ENCODE measurements around the gene C3orf70.

Gene C3orf70

DNA sequence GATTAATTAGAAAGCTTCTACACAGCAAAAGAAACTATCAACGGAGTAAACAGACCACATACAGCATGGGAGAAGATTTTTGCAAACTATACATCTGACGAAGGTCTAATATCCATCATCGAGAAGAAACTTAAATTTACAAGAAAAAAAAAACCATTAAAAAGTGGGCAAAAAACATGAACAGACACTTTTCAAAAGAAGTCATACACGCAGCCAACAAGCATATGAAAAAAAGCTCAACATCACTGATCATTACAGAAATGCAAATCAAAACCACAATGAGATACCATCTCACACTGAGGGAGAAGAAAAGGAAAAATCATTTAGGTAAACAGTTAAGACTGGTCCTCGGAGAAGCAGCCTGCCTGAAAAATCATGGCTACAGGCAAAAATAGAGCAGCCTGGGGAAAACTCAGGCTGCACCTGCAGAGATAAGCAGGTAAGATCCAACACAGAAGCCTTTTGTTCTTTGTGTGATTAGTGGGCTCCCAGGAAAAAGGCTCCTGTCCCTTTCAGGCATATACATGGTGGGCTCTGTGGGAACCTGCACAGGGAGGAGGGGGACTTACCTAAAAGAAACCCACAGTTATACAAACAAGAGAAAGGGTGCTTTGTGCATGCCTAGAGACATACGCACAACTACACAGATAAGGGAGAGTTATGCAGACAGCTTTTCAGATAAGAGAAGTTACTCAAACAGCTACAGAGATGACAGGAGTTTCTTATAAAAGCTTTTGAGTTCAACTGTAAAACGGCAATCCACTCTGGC is 49.3 kb downstream of the C3orf70 start:
- DNase-seq: no peak
- in situ Hi-C loops (cut with HindIII; ENCODE audit: low pct_ligation_motif_present, low pct_unique_long_range_greater_than_20kb, low sequenced_read_pairs): no loop called here

DNA sequence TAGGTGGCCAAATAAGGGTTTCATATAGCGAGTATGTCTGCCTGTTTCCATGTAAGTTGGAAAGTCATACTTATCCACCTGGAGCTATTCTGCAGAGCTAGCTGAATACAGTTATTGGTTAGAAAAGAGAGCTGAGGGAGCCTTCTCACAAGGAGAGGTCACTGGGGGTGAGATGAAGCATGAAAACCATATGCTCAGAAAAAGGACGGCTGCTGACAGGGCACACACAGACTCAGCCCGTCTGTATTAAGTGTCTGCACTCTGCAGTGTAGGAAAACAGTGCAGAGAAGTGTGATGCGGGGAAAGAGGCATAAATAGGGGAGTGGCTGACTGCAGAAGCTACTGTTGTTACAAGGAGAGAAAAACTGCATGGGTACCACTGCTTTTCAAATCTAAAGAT is 58.2 kb downstream of the C3orf70 start:
- in situ Hi-C loops (cut with HindIII; ENCODE audit: low pct_ligation_motif_present, low pct_unique_long_range_greater_than_20kb, low sequenced_read_pairs): no loop called here
- no peak for DNase-seq

DNA sequence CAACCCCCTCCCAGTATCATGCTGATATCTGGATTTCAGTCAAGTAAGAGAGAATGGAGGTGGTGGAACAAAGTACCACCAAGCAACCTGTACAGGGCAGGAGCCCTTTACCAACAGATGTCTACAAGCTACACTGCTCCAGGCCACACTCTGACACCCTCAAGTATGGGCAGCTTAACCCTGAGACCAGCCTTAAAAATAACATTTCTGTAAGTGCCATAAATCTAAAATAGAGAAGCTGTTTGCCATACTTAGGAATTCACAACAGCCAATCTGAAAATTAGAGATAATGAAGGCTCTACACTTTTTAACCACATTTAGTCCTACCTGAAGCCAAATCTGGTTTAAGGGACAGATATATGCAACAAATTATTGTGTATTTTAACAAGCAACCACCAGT is 59.7 kb downstream of the C3orf70 start:
- in situ Hi-C loops (cut with HindIII; ENCODE audit: low pct_ligation_motif_present, low pct_unique_long_range_greater_than_20kb, low sequenced_read_pairs): no loop called here
- no peak for DNase-seq

DNA sequence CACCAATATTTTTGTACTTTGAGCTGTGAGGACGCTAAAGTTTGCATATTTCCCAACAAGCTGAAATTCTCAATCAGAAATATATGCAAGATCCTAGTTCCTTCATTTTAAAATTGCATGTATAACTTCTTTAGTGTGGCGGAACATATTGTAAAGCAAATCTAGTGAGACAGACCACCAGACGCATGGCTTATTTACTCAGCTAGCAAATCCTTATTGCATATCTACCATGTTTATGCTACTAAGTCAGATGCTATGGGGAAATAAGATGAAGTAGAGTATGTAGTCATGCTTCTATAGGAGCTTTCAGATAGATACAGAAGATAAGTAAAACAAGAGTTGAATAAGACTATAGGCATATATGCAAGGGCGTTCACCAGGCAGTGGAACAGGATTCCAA is 62.0 kb downstream of the C3orf70 start:
- in situ Hi-C loops (cut with HindIII; ENCODE audit: low pct_ligation_motif_present, low pct_unique_long_range_greater_than_20kb, low sequenced_read_pairs): no loop called here
- DNase-seq: no peak

DNA sequence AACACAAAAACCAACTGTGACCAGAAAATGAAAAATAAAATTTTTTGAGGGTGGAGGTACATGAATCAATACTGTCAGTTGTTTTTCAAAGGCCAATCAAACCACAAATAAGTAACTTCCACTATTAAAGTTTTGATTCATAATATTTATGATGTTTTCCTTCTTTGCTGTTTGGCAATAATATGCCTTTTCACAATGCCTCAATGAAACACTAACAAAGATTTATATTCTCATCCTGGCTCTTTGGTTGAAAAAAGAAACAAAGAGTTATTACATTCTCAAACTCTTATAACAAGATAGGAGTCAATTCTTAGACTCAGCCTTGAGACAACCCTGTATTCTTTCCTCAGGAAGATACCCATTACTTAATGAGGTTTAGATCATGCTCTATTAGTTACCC is 63.1 kb downstream of the C3orf70 start:
- no peak for DNase-seq
- in situ Hi-C loops (cut with HindIII; ENCODE audit: low pct_ligation_motif_present, low pct_unique_long_range_greater_than_20kb, low sequenced_read_pairs): no loop called here

DNA sequence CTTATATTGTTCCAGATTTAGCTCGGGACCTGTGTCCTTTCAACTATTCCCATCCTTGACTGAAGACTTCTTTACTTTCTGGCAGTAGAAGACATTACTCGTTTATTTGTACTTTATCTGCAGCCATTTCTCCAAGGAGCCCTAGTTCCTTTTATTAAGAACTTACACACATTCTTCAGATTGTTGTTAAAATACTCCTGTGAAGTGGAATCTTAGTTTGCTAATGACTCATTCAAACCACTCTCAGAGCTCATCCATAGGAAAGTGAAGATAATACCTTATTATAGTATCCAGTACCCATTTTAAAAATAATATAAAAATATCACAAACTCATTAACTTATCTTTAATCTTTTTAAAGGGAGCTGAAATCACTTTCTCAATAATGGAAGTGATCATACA is 63.5 kb downstream of the C3orf70 start:
- in situ Hi-C loops (cut with HindIII; ENCODE audit: low pct_ligation_motif_present, low pct_unique_long_range_greater_than_20kb, low sequenced_read_pairs): no loop called here
- peak; percentile 19 for DNase-seq

DNA sequence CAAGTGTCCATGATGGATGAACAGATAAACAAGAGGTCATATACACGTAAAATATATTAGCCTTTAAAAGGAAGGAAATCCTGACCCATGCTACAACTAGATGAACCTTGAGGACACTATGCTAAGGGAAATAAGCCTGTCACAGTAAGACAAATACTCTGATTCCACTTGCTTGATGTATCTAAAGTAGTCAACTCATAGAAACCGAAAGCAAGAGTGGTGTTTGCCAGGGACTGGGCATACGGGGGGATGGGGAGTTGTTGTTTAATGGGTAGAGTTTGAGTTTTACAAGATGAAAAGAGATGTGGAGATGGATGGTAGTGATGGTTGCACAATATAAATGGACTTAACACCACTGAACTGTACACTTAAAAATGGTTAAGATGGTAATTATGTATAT is 65.4 kb downstream of the C3orf70 start:
- no peak for DNase-seq
- in situ Hi-C loops (cut with HindIII; ENCODE audit: low pct_ligation_motif_present, low pct_unique_long_range_greater_than_20kb, low sequenced_read_pairs): no loop called here

DNA sequence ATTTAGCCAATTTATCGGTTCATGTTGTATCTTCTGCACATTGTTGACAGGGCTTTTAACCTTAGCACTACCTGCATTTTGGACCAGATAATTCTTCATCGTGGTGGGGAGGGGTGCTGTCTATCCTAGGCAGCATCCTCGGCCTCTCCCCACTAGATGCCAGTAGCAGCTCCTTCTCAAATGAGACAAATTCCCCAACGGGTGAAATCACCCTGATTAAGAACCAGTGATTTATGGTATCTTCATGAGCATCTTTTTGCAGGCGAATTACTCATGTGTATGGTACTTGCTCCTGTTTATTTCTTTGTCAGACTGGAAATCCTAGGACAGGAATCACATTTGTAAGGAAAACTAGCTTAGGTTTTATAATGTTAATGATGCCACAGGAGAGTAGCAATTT is 68.0 kb downstream of the C3orf70 start:
- in situ Hi-C loops (cut with HindIII; ENCODE audit: low pct_ligation_motif_present, low pct_unique_long_range_greater_than_20kb, low sequenced_read_pairs): no loop called here
- no peak for DNase-seq

DNA sequence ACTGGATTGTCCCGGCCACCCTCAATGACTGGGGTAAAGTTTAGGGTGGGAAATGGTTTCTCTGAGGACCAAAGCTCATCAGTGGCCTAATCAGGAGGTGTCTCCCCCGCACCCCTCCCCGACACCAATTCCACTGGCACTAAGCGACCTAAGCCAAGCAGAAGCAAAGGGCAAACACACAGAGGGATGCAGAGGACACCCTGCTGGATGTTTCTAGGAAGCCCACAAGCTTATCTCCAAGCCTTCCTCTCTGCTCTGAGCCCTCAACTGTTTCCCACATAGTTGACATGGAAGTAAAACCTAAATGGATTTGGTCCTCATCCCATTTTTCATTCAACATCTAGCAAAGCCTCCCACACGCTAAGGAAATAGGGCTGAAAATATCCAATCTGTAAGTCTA is 68.5 kb downstream of the C3orf70 start:
- in situ Hi-C loops (cut with HindIII; ENCODE audit: low pct_ligation_motif_present, low pct_unique_long_range_greater_than_20kb, low sequenced_read_pairs): no loop called here

DNA sequence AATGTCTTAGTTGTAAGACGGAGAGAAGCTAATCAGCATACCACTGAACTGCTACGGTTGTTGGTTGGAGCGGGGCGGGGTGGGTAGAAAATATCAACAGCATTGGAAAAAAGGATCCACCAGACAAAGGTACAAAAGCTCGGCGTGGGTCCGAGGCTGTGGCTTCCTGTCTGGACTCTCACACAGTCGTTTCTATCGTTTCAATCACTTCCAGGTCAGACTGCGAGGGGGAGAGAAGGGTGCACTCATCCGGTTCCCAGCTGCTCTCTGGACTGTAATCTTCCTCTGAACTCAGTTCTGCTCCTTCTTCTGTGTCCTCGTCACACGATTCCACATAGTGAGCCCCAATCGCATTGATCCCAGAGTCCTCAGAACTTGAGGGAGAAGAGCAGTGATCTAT is 70.0 kb downstream of the C3orf70 start:
- in situ Hi-C loops (cut with HindIII; ENCODE audit: low pct_ligation_motif_present, low pct_unique_long_range_greater_than_20kb, low sequenced_read_pairs): no loop called here
- DNase-seq: no peak

More for the DNA sequence above, 68.5 kb downstream of the C3orf70 start:
- DNase-seq: no peak

DNA sequence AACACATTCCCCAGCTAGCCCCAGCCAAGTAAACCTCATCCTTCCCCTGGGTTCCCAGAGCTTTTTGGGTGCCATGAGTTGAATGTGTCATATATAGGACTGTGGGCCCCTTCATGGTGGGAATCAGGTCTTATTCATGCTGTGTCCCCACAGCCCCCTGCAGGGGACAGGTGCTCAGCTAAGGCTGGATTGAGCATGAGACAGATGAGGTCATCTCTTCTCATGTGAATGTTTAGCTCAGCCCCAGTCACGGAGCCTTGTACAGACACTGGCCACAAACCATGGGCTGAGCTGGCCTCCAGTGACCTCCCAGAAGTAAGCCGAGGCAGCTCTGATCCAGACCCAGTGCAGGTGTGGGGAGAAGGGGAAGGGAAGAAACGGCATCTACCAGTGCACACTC is 70.7 kb downstream of the C3orf70 start:
- in situ Hi-C loops (cut with HindIII; ENCODE audit: low pct_ligation_motif_present, low pct_unique_long_range_greater_than_20kb, low sequenced_read_pairs): no loop called here
- peak; percentile 30 for DNase-seq

DNA sequence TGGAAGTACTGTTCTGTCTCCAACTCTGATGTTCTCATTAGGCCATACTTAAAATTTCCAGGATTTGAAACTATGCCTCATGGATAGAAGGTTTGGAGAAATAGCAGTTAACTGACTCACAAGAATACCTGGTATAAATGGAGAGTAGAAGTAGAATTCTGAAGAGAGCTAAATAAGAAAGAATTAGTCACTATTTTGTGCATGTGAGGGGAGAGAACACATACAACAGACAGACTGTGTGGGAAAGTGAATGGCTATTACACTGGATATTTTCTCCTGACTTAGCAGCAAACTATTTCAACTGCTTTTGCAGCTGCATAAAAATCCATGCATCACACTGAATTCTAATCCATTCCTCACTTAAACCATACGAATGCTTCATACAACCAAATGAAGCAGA is 71.3 kb downstream of the C3orf70 start:
- in situ Hi-C loops (cut with HindIII; ENCODE audit: low pct_ligation_motif_present, low pct_unique_long_range_greater_than_20kb, low sequenced_read_pairs): no loop called here
- no peak for DNase-seq

DNA sequence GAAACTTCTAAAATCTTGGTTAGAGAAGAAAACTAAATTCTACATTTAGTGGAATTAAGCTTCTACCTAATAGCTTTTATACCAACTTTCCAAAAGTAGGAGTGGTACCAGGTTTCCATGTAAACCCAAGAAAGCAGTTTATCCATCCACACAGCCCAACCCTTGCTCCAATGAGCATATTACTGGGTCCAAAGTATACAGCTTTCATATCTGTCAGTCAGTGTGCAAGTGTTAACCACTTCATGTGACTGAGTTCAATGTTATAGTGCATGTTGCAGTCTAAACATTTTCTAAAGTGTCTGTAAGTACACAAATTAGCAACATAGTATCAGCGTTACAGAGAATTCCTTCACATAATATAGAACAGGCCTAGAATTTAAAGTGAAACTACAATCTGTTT is 73.2 kb downstream of the C3orf70 start:
- DNase-seq: no peak
- in situ Hi-C loops (cut with HindIII; ENCODE audit: low pct_ligation_motif_present, low pct_unique_long_range_greater_than_20kb, low sequenced_read_pairs): no loop called here

DNA sequence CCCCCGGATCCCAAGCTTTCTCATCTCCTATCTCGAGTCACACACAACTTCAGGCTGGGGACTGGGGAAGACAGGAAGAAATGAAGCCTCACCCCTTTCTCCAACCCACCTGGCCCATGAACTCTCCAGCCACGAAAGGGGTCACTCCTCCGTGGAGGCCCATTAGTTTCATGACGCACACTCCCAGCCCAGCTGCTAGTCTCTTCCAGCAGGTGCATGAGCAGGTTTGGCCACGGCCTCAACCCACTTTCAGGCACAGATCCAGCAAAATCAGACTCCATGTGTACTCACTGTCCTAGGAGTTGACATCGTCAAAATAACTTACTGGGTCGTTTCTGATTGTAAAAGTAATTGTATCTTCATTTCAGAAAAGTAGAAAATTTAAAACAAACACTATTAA is 76.6 kb downstream of the C3orf70 start:
- in situ Hi-C loops (cut with HindIII; ENCODE audit: low pct_ligation_motif_present, low pct_unique_long_range_greater_than_20kb, low sequenced_read_pairs): no loop called here
- no peak for DNase-seq

DNA sequence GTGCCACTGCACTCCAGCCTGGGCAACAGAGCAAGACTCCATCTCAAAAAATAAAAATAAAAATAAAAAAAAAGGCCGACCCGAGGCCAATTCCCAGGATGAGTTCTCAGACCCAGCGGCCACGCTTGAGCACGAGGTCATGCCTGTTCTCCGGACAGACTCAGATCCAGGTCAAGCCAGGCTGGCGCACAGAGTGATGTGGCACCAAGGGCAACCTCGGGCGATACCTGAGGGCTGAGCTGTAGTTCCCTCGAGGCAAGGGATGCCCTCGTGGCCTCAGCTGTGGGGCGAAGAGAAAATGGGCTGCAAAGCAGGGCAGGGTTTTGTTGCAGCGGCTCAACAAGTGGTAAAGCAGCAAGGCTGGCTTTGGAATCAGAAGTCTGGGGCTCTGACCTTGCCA is 77.3 kb downstream of the C3orf70 start:
- in situ Hi-C loops (cut with HindIII; ENCODE audit: low pct_ligation_motif_present, low pct_unique_long_range_greater_than_20kb, low sequenced_read_pairs): no loop called here
- DNase-seq: no peak

DNA sequence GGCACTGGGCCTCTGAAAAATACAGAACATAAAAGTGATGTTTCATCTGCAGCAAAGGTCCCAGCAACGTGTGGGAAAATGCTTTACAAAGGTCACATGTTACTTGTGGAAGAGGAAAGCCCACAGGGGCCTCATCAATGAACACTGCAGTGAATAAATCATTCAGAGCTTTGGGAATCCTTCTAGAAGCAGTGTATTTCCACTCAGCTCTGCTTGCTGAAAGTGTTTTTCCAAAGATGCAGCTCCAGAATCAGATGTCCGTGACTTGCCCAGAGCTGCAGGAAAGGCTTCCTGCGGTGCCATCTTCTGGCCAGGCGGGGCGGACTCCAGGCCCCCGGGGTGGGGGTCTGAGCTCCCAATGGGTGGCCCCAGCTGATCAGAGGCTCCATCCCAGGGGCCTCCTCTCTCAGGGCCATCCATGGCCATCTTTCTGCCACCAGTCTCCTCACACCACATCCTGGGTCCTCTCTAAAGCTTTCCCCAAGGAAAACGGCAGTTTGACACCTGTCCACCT is 81.5 kb downstream of the C3orf70 start:
- in situ Hi-C loops (cut with HindIII; ENCODE audit: low pct_ligation_motif_present, low pct_unique_long_range_greater_than_20kb, low sequenced_read_pairs): no loop called here
- DNase-seq: no peak

DNA sequence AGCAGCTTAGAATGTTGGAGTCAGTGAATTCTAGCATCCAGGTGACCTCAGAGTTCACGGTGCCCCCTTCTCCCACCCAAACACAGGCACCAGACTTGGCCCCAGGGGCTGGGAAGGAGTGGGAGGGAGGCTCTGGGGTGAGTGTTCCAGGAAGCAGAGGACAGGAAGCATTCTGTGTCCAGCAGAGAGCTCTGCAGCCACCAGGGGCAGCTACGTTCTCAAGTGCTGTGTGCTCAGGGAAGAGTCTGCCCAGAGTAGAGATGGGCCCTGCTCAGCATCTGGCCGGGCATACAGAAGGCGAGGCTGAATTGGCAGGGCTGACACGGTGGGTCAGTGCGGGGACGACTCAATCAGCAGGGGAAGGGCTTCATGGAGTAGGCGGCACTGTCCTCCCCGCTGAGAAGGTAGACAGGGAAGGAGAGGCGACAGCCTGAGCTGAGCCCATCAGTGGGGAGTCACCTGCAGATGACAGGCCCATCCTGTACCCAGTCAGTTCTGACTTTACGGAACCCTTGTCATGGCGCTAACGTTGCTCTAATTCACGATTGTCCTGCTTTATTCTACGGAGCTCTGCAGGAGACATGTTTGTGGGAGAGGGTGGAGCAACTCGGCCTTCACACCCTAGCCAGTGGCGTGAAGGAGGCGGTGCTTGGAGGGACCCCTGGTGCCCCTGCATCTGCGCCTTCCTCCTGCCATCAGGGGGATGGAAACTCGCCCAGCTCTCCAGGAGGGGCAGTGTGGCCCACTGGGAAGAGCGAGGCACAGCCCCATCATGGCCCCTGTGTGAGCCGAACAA is 82.2 kb downstream of the C3orf70 start:
- in situ Hi-C loops (cut with HindIII; ENCODE audit: low pct_ligation_motif_present, low pct_unique_long_range_greater_than_20kb, low sequenced_read_pairs): no loop called here
- DNase-seq: peak; percentile 45

DNA sequence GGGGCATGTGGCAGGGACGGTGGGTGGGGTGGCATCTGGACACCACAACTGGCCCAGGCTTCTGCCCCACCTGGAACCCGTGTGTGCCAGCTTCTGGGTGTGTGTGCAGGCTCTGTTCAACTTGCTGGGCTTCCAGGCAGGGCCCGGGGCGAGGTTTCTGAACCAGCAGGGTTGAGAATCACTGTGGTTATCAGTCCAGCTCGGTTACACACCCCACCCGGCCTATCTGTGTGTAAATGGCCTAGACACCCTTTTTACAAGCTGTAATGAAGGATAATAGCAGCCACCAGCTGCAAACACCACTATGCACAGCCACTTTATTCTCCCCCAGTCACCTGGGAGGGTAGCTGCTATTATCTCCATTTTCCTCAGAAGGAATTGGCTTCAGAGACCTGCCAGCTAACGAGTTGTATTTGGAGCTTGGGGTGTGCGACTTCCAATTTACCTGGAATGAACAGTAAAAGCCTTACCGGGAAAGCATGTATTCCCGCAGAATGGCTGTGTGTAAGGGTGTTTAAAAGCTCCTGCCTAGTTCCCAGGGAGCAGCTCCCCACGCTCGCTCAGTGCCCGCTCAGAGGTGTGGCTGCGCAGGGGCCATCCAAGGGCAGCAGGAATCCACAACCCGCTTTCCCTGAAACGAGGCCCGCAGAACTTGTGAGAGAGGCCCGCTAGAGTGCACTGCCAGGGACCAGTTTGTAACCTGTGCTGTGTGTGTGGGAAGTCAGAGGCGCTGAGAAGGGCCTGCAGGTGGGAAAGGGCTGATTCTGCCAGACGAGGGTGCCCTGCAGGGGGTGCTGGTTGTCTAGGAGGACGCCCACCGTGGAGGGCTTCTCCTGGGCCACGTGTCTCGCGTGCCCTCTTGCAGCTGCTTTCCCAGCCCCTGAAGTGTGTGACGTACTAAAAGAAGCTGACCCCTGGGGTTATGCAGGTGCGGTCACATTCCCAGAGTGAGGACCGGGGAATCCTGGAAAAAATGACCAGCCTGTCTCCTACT is 83.5 kb downstream of the C3orf70 start:
- in situ Hi-C loops (cut with HindIII; ENCODE audit: low pct_ligation_motif_present, low pct_unique_long_range_greater_than_20kb, low sequenced_read_pairs): no loop called here
- DNase-seq: no peak

DNA sequence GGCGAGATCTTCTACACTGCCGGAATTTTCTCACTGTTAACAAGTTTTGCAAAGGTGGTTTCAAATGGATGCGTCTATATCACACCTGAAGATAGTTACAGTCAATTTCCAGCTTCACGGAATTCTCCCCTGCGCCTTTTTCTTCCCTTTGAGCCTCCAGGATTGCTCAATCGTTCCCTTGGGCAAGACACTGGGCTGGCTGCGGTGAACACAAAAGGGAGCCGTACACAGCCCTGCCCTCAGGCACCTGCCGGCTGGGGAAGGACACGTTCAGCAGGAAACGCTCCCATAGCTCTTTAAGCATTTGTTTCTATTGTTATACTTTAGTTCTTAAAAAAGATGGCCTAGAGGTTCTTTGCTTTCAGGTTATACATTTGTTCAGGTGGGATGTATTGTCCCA is 85.7 kb downstream of the C3orf70 start:
- DNase-seq: no peak

More for the DNA sequence above, 85.7 kb downstream of the C3orf70 start:
- in situ Hi-C loops (cut with HindIII; ENCODE audit: low pct_ligation_motif_present, low pct_unique_long_range_greater_than_20kb, low sequenced_read_pairs): no loop called here

All from ACHN (cell line).